SHP77 treated with DMSO at 0.1 percent for 48 hours (cell line): Measurements from ENCODE around the gene GPR35.

Experiments
- DNase-seq: peaks from one replicate; lab custom pipeline; 2025; lab: John Stamatoyannopoulos, UW

The GPR35 gene

GRCh38 chr2:240589375-240589774 lies 35.9 kb upstream of the GPR35 start:
- DNase-seq: no peak

DNA sequence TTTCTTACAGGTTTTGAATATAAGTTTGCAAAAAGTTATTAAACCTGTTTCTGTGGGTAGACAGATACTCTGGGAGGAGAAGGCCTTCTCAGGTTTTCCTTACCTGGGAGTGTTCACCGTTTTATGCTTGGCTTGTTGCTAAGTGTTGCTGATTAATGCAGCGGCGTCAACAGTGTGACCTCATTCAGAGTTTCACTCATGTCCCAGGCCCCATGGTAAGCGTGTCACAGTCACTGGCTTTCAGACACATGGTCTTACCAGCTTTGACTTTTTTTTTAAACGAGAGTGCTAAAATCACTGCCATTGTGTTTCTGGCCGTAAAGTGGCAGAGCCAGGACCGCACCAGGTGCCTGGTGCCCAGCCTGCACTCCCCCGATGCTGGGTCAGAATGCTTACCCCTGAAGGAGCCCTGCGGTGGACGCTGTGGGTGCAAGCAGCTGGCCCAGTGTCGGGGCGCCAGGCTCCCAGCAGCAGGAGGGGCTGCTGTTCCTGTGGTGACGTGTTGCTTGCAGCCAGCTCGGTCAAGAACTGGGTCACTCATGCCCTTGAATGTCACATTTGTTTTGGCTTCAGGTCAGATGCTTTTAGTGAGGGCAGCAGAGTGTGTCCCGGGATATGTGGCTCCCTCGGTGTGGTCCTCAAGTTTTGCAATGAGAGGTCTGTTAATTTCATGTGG lies 35.3 kb upstream of the GPR35 start:
- no peak for DNase-seq

- no peak for DNase-seq
Measured at GRCh38 chr2:240590681-240591111, 34.6 kb upstream of the GPR35 start.

GRCh38 chr2:240591226-240591625 lies 34.1 kb upstream of the GPR35 start:
- no peak for DNase-seq

GRCh38 chr2:240591784-240592183 lies 33.5 kb upstream of the GPR35 start:
- DNase-seq: no peak

- no peak for DNase-seq
Measured at GRCh38 chr2:240593026-240593702, 32.1 kb upstream of the GPR35 start.

DNA sequence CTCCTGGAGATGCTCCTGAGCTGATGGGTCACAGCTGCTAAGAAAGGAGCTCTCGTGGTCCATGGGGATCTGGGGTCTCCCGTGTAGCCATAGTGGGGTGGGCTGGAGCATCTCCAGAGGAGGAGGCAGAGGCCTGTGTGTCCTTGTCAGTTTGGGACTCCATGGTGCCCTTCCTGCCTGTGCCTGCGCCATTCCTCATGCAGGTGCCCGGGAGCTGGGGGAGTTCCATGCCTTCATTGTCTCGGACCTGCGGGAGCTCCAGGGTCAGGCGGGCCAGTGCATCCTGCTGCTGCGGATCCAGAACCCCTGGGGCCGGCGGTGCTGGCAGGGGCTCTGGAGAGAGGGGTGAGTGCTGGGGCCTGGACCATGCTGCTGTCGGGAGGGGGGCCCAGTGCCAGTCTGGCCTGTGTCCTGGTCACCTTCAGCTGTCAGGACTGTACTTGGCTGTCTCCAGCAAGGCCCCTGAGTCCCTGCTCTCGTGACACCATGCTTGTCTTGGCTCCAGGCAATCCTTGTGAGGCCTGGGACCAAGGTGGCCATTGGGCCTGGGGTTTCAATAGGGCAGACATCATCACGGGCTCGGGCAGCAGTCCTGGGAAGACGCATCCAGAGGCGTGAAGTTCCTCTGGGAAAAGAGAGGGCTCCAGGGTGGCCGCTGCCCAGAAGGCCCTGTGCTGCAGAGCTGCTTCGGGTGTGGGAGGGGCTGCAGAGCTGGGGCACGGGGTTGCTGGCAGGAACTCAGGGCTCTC lies 31.4 kb upstream of the GPR35 start:
- no peak for DNase-seq

DNA sequence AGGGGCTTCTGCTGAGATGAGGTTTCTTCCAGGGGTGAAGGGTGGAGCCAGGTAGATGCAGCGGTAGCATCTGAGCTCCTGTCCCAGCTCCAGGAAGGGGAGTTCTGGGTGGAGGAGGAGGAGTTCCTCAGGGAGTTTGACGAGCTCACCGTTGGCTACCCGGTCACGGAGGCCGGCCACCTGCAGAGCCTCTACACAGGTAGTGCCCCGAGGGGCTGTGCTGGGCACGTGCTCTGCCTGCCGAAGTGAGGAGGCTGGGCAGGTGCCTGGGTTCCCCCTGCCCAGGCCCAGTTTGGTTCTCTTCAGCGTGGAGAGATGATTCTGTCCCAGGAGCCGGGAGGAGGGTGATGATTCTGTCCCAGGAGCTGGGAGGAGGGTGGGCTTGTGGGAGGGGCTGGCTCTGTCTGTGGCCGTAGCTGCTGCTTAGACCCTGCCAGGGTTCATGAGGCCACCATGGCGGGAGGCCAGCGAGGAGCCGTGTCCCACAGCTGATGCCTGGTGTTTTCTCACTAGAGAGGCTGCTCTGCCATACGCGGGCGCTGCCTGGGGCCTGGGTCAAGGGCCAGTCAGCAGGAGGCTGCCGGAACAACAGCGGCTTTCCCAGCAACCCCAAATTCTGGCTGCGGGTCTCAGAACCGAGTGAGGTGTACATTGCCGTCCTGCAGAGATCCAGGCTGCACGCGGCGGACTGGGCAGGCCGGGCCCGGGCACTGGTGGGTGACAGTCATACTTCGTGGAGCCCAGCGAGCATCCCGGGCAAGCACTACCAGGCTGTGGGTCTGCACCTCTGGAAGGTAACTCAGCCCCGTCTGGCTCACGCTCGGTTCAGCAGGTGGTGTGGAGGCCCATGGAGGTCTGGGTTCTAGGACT lies 30.5 kb upstream of the GPR35 start:
- DNase-seq: no peak

DNA sequence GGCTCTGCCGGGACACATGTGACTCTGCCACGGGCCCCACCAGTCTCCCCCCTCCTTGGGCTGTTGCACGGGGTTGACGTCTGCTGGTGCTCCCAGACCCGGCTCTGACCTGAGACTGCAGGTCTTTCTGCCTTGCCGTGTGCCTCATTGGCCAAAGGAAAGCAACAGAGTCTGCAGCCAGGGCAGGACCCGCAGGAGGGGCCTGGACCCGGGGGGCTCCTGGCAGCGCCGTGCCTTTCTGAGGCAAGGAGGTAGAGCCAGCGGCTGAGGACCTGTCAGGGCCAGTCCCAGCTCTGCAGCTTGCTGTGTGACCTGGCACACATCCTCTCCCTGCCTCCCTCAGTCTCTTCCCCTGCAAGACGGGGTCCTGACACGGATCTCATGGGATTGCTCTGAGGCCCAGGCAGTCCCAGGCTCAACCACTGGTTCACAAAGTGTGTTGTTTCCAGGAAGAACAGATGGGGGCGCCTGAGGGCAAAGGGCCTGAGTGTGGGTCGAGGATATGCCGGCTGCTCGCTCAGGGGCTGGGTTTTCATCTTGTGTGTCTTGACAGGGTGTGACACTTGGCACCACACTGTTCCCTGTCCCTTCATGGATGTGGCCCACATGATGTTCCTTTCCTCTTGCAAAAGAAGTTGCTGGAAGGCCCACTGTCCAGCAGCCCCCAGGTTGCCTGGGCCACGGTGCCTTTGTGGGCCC lies 29.8 kb upstream of the GPR35 start:
- no peak for DNase-seq

DNA sequence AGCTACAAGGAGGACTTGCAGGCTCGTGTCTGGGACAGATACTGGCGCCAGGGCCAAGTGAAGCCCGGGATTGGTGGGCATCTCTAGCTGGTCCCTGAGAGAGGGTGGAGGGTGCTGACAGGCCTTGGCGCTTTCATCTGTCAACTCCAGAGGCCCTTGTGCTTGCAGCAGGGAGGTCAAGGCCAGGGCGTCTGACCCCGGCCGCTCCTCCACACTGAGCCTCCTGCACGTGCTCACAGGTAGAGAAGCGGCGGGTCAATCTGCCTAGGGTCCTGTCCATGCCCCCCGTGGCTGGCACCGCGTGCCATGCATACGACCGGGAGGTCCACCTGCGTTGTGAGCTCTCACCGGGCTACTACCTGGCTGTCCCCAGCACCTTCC lies 29.2 kb upstream of the GPR35 start:
- no peak for DNase-seq

- DNase-seq: no peak
Measured at GRCh38 chr2:240596491-240596931, 28.8 kb upstream of the GPR35 start.

DNA sequence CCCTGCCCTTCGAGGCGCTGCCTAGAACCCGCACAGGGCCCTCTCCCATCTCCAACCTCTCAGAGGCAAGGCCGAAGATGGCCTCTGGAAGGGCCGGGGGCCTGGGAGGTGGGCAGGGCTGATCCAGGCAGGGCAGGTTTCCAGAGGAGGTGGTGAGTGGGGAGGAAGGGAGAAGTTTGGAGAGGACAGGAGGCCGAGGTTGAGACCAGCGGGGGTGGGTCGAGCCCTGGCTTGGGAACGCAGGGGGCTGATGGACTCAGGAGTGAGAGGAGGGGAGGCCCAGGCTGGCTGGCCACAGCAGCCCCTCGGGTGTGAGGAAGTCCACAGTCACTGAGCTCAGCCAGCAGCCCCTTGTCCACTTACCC lies 28.2 kb upstream of the GPR35 start:
- no peak for DNase-seq

GRCh38 chr2:240597419-240598181 lies 27.7 kb upstream of the GPR35 start:
- no peak for DNase-seq

GRCh38 chr2:240598311-240598911 lies 26.9 kb upstream of the GPR35 start:
- DNase-seq: no peak

DNA sequence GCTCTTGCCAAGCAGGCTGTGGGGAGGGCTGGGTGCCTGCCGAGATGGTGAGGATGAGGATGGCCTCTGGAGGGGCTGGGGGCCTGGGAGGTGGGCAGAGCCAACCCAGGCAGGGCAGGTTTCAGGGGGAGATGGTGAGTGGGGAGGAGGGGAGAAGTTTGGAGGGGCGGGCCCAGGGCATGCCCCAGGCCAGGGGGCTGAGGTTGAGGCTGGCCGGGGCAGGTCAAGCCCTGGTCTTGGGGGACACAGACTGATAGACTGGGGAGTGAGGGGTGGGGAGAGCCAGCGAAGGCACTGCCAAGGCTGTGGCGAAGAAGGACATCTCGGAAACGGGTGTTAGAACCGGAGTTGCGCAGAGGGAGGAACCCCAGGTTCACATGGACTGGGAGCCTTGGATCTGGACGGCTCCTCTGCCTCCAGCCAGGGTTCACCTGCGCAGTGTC lies 26.1 kb upstream of the GPR35 start:
- DNase-seq: no peak

- DNase-seq: no peak
Measured at GRCh38 chr2:240600451-240600961, 24.8 kb upstream of the GPR35 start.

GRCh38 chr2:240601061-240601830 lies 24.0 kb upstream of the GPR35 start:
- DNase-seq: no peak

DNA sequence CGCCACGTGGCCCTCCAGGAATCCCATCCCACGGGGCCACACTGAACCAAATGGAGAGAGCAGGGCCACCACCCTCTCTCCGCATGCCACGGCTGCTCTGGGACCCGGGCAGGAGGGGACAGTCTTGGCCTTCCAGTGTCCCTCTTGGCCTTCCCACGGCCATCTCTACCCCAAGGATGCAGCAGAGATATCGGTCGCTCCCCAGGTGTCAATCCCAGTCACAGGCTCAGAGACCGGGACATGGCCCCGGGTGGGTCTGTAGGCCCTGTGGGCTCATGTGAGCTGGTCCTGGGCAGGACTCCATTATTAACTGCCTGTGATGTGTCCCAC lies 23.5 kb upstream of the GPR35 start:
- DNase-seq: no peak

DNA sequence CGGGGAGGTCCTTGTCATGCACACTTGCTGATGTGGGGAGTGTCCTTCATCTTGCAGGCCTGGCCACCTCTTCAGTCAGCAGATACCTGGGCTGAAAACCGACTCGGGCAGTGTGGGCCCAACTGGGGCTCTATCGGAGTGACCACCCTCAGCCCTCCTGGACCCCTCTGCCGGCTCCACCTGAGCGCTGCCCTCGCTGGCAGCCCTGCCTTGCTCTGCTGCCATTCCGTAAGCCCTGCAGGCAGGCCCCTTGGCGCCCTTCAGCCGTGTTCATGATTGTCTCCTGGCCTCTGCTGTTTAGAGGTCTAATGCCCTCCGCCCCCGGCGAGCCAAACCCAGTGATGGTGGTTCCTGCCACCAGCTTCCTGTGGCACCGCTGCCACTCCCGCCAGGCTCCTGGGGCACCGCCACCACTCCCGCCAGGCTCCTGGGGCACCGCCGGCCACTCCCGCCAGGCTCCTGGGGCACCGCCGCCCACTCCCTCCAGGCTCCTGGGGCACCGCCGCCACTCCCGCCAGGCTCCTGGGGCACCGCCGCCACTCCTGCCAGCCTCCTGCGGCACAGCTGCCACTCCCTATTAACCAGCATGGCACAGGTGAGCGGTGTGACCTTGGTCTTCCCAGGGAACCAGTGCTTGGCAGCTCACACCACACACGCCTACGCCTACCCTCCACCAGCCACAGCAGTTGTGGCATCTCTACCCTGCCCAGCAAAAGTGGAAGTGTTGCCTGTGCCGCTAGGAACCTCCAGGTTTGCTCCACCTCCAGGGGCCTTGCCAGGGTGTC lies 22.8 kb upstream of the GPR35 start:
- no peak for DNase-seq
